GM12892 (cell line): Measurements from ENCODE around the gene ERAP2.

Experiments used
- DNase-seq: peaks from one replicate; pipeline ENCODE4 v3.0.0; 2011; ENCODE audit not compliant: insufficient read length
- FAIRE-seq: peaks from 2 replicates; lab custom pipeline; 2011; peaks lifted over from hg19 to GRCh38; lab: Jason Lieb, UNC
- POLR2A ChIP-seq: IDR thresholded peaks from 2 replicates; pipeline ENCODE4 v1.6.1; 2011; ENCODE audit warnings: low read depth, low read length, control low read depth
- POLR2AphosphoS5 ChIP-seq: IDR thresholded peaks from 2 replicates; pipeline ENCODE4 v1.6.1; 2011; ENCODE audit warnings: low read depth, low read length, control low read depth
- TAF1 ChIP-seq: IDR thresholded peaks from 2 replicates; pipeline ENCODE4 v1.6.1; 2011; ENCODE audit warnings: low read depth, mild to moderate bottlenecking, control low read depth, low read length, borderline replicate concordance

Gene ERAP2

DNA sequence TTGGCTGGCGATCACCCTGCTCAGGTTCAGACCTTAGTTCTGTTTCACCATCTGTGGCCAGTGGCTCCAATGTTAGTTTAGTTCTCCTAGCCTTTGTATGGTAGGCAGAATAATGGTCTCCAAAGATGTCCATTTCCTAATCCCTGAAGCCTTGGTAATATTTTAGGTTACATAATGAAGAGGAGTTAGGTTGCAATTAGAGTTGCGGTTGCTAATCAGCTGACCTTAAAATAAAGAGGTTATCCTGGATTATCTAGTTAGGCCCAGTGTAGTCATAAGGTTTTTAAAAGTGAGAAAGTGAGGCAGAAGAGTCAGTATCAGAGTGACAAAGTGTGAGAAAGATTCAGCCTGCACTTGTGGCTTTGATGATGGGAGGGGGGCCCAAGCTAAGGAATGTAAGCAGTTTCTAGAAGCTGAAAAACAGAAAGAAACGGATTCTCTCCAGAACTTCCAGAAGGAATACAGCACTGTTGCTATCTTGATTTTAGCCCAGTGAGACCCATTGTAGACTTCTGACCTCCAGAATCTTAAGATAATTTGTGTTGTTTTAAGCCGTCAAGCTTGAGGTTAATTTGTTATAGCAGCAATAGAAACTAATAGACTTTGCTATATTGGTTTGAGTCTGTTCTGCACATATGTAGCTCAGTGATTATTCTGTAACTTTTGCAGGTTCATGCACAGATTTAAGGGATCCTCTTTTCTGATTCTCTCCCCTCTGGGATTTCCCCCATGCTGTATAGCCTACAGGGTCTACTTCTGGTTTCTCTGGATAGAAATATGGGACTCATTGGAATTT, 81.2 kb downstream of the ERAP2 start:
- DNase-seq = no peak
- no peak for TF ChIP-seq TAF1
- TF ChIP-seq POLR2AphosphoS5 = no peak
- TF ChIP-seq POLR2A = no peak
- FAIRE-seq = no peak

DNA sequence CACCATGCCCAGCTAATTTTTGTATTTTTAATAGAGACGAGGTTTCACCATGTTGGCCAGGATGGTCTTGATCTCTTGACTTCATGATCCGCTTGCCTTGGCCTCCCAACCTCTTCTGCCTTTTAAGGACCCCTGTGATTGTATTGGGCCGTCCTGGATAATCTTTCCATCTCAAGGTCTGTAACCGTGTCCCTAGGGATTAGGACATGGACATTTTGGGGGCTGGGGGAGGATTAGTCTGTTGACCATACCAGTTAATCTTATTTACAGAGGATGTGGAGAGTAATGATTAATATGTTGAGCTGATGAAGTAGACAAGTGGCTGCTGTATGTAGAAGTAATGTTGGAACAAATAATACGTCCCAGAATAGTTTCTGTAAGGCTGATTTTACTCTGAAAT, 82.7 kb downstream of the ERAP2 start:
- FAIRE-seq (no peak), DNase-seq (no peak)
- TF ChIP-seq POLR2A (no peak), POLR2AphosphoS5 (no peak), TAF1 (no peak)

DNA sequence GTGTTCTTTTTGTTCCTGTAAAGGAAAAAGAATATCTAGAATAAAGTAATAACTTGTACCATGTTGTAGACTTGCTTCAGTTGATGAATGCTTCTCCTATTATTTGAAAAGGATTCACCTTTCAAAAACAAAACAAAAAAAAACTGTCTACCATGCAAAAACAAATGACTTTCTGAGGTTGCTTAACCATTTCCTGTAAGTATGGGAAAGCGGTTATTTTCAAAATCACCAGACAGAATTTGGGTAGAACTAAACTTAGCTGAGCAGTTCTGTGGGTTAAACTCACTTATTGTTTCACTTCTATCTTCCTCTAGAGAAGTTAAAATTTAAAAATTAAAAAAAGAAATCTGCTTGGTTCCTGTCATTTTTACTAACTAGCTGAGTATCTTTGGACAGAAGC, 84.8 kb downstream of the ERAP2 start:
- DNase-seq (no peak), FAIRE-seq (peak; percentile 70)

DNA sequence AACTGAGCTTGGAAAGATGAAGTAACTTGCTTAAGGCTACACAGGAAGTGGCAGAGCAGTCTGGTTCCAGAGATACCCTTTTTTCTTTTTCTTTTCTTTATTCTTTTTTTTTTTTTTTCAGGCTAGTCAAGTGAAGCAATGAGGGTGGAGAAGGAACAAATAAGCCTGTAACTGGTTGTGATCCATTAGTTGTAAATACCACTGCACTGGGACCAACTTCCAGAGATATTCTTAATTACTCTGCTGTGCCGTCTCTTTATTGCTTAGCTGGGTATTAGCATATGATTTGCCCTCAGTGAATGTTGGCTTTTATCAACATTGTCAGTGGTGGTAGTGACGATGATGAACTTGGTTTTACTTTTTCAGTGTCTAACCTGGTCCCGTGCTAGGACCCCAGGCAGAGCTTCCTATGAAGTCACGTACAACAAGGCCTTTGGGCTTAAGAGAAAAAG, 86.3 kb downstream of the ERAP2 start:
- FAIRE-seq = peak; percentile 64
- DNase-seq = no peak
- no peak for TF ChIP-seq POLR2AphosphoS5
- TF ChIP-seq TAF1 = no peak
- TF ChIP-seq POLR2A = no peak

More for the DNA sequence above, 84.8 kb downstream of the ERAP2 start:
- no peak for TF ChIP-seq POLR2A

DNA sequence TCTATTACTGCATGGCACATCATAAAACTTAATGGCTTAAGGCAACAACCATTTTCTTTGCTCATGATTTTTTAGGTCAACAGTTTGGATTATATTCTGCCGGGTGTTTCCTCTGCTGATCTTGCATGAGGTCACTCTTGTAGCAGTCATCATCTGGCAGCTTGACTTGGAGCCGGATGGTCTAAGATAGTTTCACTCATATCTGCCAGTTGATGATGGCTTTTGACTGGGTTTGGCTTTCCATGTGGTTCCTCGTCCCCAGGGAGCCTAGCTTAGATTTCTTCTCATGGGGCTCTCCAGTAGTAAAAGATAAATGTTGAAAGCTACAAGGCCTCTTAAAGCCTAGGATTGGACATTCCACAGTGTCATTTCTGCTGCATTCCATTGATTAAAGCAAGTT, 87.0 kb downstream of the ERAP2 start:
- DNase-seq = no peak
- no peak for FAIRE-seq
- TF ChIP-seq TAF1 = no peak

DNA sequence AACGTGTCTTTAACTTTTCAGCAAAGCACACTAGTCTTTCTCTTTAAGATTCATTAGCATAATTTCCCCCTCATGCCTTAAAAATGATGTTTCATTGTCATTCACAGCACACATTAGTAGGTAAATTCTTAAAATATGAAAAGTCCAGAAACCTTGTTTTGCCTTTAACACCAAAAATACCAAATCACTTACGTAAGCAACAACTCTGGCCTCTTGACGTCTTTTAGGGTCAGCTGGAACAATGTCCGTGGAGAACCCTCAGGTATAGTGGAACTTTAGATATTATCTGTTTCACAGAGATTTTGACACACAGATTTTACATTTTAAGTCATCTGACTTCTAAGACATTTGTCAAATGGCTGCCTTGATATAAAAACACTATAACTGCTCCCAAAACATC, 90.5 kb downstream of the ERAP2 start:
- no peak for TF ChIP-seq POLR2AphosphoS5
- DNase-seq (no peak), FAIRE-seq (no peak)

DNA sequence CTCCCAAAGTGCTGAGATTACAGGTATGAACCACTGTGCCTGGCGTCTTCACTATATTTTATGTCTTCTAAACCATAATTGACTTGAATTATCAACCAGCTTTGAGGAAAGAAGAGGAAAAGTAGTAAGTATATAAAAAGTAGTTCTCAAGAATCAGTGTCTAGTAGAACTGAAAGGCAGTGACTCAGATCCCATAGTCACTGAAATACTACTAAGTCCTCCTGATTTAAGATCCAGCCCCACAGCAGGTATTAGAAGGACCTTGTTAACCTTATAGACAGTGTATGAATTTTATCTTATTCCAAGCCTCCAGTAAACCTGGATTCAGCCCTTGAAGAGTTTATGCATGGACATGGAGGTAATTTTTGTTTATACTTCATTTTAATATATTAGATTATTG, 91.1 kb downstream of the ERAP2 start:
- DNase-seq (no peak), FAIRE-seq (no peak)
- TF ChIP-seq POLR2A (no peak), TAF1 (no peak), POLR2AphosphoS5 (no peak)

DNA sequence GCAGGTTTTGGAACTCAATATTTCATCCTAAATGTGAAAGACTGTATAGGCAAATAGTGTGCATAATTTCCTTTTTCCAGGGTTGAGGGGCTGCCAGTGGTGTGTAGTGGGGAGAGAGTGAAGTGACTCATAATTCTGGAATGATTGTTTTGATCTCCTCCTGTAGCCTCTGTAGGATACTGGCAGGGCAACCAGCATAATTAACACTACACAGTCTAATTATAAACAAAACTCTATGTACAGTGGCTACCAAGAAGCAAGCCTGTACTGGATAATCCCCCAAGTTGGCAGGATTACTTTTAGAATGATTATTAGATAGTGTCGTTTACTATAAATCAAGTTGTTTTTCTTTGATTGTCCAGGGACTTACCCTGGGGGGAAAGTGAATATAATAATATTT, 91.8 kb downstream of the ERAP2 start:
- FAIRE-seq (no peak), DNase-seq (no peak)
- TF ChIP-seq POLR2A = no peak
- no peak for TF ChIP-seq TAF1
- TF ChIP-seq POLR2AphosphoS5 = no peak

DNA sequence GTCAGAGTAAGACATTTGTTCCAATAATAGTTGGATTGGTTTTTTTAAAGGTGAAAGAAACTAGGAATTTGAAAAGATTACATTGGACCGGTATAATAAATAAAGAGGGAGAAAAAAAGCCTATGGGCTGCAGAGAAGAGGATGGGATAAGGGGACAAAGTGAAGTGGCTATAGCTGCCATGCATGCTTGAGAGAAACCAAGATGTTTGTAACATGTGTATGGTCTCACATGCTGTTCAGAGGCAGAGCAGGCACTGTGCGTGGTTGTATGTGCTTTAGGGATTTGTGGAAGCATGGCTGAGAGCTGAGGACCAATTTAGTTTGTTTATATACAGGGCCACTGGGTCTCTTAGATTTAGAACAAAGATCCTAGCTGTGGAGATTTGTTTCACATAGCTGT, 92.3 kb downstream of the ERAP2 start:
- no peak for FAIRE-seq
- TF ChIP-seq TAF1 (no peak), POLR2AphosphoS5 (no peak), POLR2A (no peak)
- no peak for DNase-seq
